D721Med (cell line): Measurements from ENCODE around the gene MSANTD3.
A peak's percentile ranks its signal among the peaks of the same experiment; 100 is the strongest.

ENCODE experiments used
- DNase-seq: peaks from one replicate; pipeline ENCODE4 v3.0.0; 2011; ENCODE audit warnings: low spot score; ENCODE audit not compliant: insufficient read length
- FAIRE-seq: peaks from 2 replicates; lab custom pipeline; 2011; peaks lifted over from hg19 to GRCh38; lab: Jason Lieb, UNC
- CTCF ChIP-seq: IDR thresholded peaks from 2 replicates; pipeline ENCODE4 v1.5.1; 2012; ENCODE audit warnings: mild to moderate bottlenecking, control low read depth; ENCODE audit not compliant: insufficient read depth; ENCODE audit errors: missing control alignments

MSANTD3 gene

DNA sequence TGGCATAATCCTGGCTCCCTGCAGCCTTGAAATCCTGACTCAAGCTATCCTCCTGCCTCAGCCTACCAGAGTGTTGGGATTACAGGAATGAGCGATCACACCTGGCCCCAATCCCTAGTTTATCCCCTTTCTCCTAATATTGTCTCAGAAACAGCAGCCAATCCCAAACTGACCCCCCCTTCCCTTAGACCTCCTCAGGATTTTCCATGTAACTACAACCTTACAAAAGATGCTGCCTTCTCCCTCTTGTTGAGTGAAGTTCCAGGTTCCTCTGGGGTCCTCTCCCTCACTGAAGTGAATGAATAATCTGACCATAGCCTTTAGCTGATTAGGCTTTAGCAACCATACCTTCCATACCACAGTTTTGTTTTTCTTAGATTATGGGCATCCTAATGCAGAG, 25.9 kb upstream of the MSANTD3 start:
- FAIRE-seq (no peak), DNase-seq (no peak)
- TF ChIP-seq CTCF, result no peak

DNA sequence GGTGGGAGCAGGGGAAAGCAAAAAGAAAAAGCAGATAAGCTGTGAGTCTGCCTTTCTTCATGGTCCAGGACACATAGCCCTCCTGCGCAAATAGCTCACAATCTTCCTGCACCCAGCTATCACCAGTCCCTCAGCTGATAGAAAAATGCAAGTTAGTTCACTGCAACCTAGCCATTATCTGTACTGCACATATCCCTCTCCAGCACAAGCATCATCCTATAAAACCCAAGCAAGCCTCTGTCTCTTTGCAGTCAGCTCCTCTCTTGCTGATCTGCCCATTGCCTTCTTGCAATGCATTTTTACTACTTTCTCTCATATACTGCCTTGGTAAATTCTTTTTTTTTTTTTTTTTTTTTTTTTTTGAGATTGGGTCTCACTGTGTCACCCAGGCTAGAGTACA, 20.0 kb upstream of the MSANTD3 start:
- FAIRE-seq (no peak), DNase-seq (no peak)
- TF ChIP-seq CTCF, result no peak

GRCh38 chr9:100408546-100409175, 18.3 kb upstream of the MSANTD3 start:
- no peak for FAIRE-seq
- DNase-seq, result no peak
- no peak for TF ChIP-seq CTCF

DNA sequence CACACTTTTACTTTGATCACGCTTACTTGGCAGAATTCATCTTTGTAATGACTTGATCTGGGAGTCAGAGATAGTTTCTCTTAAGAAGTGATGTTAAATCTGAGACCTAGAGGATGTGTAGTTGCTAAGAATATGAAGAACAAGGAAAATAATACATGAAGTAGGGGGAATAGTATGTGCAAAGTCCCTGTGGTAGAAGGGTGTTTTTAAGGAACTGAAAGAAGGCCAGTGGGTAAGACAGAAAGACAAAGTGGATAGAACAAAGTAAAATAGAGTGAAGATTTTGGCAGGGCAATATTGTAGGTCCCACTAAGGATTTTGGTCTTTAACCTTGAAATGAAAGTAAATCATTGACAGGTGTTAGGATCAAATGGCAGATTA, 17.8 kb upstream of the MSANTD3 start:
- no peak for FAIRE-seq
- no peak for TF ChIP-seq CTCF
- no peak for DNase-seq

DNA sequence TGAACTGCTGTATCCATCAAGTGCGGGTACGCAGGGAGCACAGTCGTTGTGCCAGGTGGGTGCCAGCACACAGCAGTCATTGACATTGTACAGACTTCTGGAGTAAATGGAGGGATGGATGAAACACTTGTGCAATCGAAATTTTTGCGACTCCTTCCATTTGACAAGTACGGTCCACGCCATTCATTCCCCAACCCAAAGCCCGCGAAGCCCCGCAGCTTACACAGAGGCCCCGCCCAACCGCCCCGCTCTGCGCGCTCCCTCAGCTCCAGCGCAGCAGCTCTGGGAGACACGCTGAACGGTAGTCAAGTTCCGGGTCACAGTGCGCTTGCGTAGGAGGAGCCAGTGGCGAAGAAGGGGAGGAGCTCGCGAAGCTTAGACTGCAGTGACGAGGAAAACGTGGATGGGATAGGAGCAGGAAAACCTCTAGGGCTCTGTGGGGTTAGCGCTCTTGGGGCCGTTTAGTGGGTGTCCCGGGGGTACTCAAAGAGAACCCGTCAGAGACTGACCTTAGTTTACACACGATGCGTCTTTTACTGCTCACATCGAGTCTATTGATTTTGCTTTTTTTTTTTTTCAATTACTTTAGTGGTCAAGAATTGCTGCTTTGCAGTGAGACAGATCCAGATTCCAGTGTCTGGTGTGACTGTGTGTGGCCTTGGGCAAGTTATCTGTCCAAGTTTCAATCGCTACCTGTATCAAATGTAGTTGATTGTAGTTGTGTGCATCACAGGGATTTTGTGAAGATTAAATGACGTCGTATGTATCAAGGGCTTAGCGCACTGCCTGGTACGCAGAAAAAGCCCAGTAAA, 15.3 kb upstream of the MSANTD3 start:
- FAIRE-seq (no peak), DNase-seq (peak; percentile 91)
- TF ChIP-seq CTCF, result no peak

GRCh38 chr9:100413839-100414420, 13.0 kb upstream of the MSANTD3 start:
- DNase-seq, result no peak
- TF ChIP-seq CTCF, result no peak
- FAIRE-seq, result no peak
